K562 (cell line): Measurements from ENCODE around the gene TACC3. TPM values are rescaled to one million over a fixed set of nuclear protein-coding genes. Genes with fewer than 3 reads are reported as not detected.

ENCODE experiments used
- ATF6 ChIP-seq: sonication (generic); formaldehyde crosslinking; IDR thresholded peaks from 2 replicates; pipeline ENCODE4 v1.4.0; 2020; ENCODE audit warnings: mild to moderate bottlenecking, missing genetic modification reagents
- BRD4 ChIP-seq: fragments of 200-600 bp; sonication (generic); IDR thresholded peaks from 2 replicates; pipeline ENCODE4 v1.6.1; 2017; ENCODE audit warnings: inconsistent platforms
- DNMT1 ChIP-seq: fragments of 450-650 bp; IDR thresholded peaks from 2 replicates; pipeline ENCODE4 v1.6.1; 2016; ENCODE audit warnings: antibody characterized with exemption, mild to moderate bottlenecking
- E2F3 ChIP-seq: fragments of 250-450 bp; sonication (Bioruptor Pico); IDR thresholded peaks from 2 replicates; pipeline ENCODE4 v1.4.0; 2020; ENCODE audit warnings: mild to moderate bottlenecking
- ELK1 ChIP-seq: sonication (generic); formaldehyde crosslinking; IDR thresholded peaks from 2 replicates; pipeline ENCODE4 v1.8.1; 2022; ENCODE audit warnings: missing genetic modification reagents
- HDAC1 ChIP-seq, 2 experiments: fragments of 450-650 bp; IDR thresholded peaks; 2 replicates each; pipeline ENCODE4 v1.6.1; 2016 to 2017; ENCODE audit warnings: inconsistent platforms in 1 of 2, mild to moderate bottlenecking in 1 of 2, moderate library complexity in 1 of 2
- HDGF ChIP-seq: fragments of 450-650 bp; IDR thresholded peaks from 2 replicates; pipeline ENCODE4 v1.6.1; 2016
- ID3 ChIP-seq, 2 experiments: fragments of 250-450 bp in 1 of 2; fragments of 450-650 bp in 1 of 2; sonication (Bioruptor Pico) in 1 of 2; IDR thresholded peaks; 2 replicates each; pipeline versions ENCODE4 v1.6.1 to v1.8.0; 2016 to 2021; ENCODE audit warnings: mild to moderate bottlenecking in 2 of 2, moderate library complexity in 2 of 2, missing compliant biosample characterization in 1 of 2, missing genetic modification characterization in 1 of 2
- KAT8 ChIP-seq: fragments of 450-650 bp; IDR thresholded peaks from 2 replicates; pipeline ENCODE4 v1.6.1; 2016; ENCODE audit warnings: low read depth, mild to moderate bottlenecking
- MAX ChIP-seq: sonication (generic); formaldehyde crosslinking; IDR thresholded peaks from 2 replicates; pipeline ENCODE4 v1.9.0; 2022; ENCODE audit warnings: mild to moderate bottlenecking, missing genetic modification reagents
- MEF2A ChIP-seq: IDR thresholded peaks from 2 replicates; pipeline ENCODE4 v1.6.1; 2011; ENCODE audit warnings: low read depth, mild to moderate bottlenecking, low read length, moderate library complexity; ENCODE audit not compliant: control insufficient read depth
- NR1H2 ChIP-seq: sonication (generic); formaldehyde crosslinking; IDR thresholded peaks from 2 replicates; pipeline ENCODE4 v1.4.0; 2020; ENCODE audit warnings: mild to moderate bottlenecking, missing genetic modification reagents
- POU5F1 ChIP-seq: fragments of 150-350 bp; IDR thresholded peaks from 2 replicates; pipeline ENCODE4 v1.6.1; 2014; ENCODE audit warnings: borderline replicate concordance, low read length, low read depth, mild to moderate bottlenecking; ENCODE audit not compliant: partially characterized antibody
- RHOXF2B ChIP-seq: fragments of 250-450 bp; sonication (Bioruptor Pico); conservative IDR thresholded peaks from 2 replicates; pipeline ENCODE4 v1.5.1; 2021
- SIN3B ChIP-seq: fragments of 450-650 bp; IDR thresholded peaks from 2 replicates; pipeline ENCODE4 v1.6.1; 2017; ENCODE audit warnings: low read depth, mild to moderate bottlenecking, moderate library complexity
- SRF ChIP-seq, 2 experiments: fragments of 250-450, 450-650 bp in 1 of 2; sonication (Bioruptor Pico) in 1 of 2; sonication (generic) in 1 of 2; formaldehyde crosslinking; IDR thresholded peaks; 2 replicates each; pipeline versions ENCODE4 v1.5.0 to v1.5.1; 2020 to 2022; ENCODE audit warnings: mild to moderate bottlenecking in 1 of 2, missing genetic modification reagents in 1 of 2
- ZNF518B ChIP-seq: fragments of 250-450 bp; sonication (Bioruptor Pico); IDR thresholded peaks from 2 replicates; pipeline ENCODE4 v1.5.0; 2021; ENCODE audit warnings: mild to moderate bottlenecking, moderate library complexity
- ZNF766 ChIP-seq: fragments of 200-800 bp; sonication (Bioruptor generic); conservative IDR thresholded peaks from 2 replicates; pipeline ENCODE4 v1.6.1; 2016; ENCODE audit warnings: missing genetic modification characterization, missing compliant biosample characterization
- polyA plus RNA-seq, 8 experiments: library from polyadenylated mRNA; depleted of rRNA in 4 of 8; stranded (reverse) in 5 of 8; unstranded in 3 of 8; fragments of >200 nt; fragmentation: Nextera tagmentation in 2 of 8; fragmentation: Illumina TruSeq in 1 of 8; extraction: Ambion mirVana in 2 of 8; extraction: Trizol in 1 of 8; gene quantifications; 2 replicates each; pipeline versions ENCODE4 v1.2.1 to v1.2.3, GENCODE V29; 2011 to 2014; ENCODE audit warnings: inconsistent platforms in 1 of 8, missing spikeins in 1 of 8
- total RNA-seq, 7 experiments: library from RNA; depleted of rRNA in 6 of 7; stranded (reverse); fragments of >200 nt in 6 of 7; fragmentation: Illumina TruSeq in 2 of 7; extraction: Trizol in 2 of 7; gene quantifications; 2 replicates each; pipeline versions ENCODE4 v1.2.1 to v1.2.3, GENCODE V29; 2011 to 2021; ENCODE audit warnings: low replicate concordance in 1 of 7

TACC3 gene
- total and polyA plus RNA-seq, 9 of the 15 experiments (the other 6 are each of a cell fraction or from before 2014, with no cell fraction given): 1.9 to 122 (median 55.6) TPM

GRCh38 chr4:1712216-1713002 lies 8.9 kb upstream of the TACC3 start, which contains the start of gene SLBP (continued):
- TF ChIP-seq ZNF518B (CRISPR knock-in tag): no peak
- TF ChIP-seq RHOXF2B (CRISPR knock-in tag): no peak
- TF ChIP-seq ATF6 (CRISPR knock-in tag): peak; percentile 99
- TF ChIP-seq KAT8: no peak; the same call in 1 of the 2 replicates
- no peak for TF ChIP-seq ID3 (CRISPR knock-in tag; IDR thresholded peaks at IDR 0.05)
- peak; percentile 74 for TF ChIP-seq ID3 (tag; IDR thresholded peaks at IDR 0.05)
- TF ChIP-seq POU5F1: no peak
- TF ChIP-seq SRF (CRISPR knock-in tag; IDR thresholded peaks at IDR 0.05): peak in 1 of 2 experiments; percentile 68; a peak in 1 of 4 replicates
- TF ChIP-seq ZNF766 (CRISPR knock-in tag): 0 out of 2 replicates have a peak, but pooled peaks have one; percentile 19
- TF ChIP-seq ELK1 (CRISPR knock-in tag): no peak
- peak in 1 of 2 experiments; percentile 96; a peak in 2 of 4 replicates for TF ChIP-seq HDAC1 (IDR thresholded peaks at IDR 0.05)
- TF ChIP-seq DNMT1: no peak
- 0 out of 2 replicates have a peak, but pooled peaks have one; percentile 74 for TF ChIP-seq NR1H2 (CRISPR knock-in tag)
- no peak; the same call in 1 of the 2 replicates for TF ChIP-seq BRD4
- TF ChIP-seq HDGF: no peak
- TF ChIP-seq MEF2A: no peak
- TF ChIP-seq SIN3B: peak; percentile 66
- TF ChIP-seq MAX (CRISPR knock-in tag): peak; percentile 96
- TF ChIP-seq E2F3 (CRISPR knock-in tag): peak; percentile 99
